Smooth muscle cell (in vitro differentiated cells): ENCODE data around the gene GAB2. TPM values are rescaled to one million over a fixed set of nuclear protein-coding genes. Genes with fewer than 3 reads are reported as not detected.
A peak's percentile ranks its signal among the peaks of the same experiment; 100 is the strongest.
"Not testable (repeated sequence)": the region's sequence is repeated elsewhere in the genome, so short reads cannot be mapped to it uniquely, and the experiment has no call there.

Experiments used
- DNase-seq: peaks from one replicate; lab custom pipeline; 2025; ENCODE audit not compliant: unreplicated experiment; lab: John Stamatoyannopoulos, UW
- H2AFZ ChIP-seq: fragments of 200-600 bp; sonication (generic); 2 replicates; pipeline ENCODE4 v1.6.0; 2016; ENCODE audit warnings: antibody characterized with exemption, low read depth, mild to moderate bottlenecking
- H3F3A ChIP-seq: fragments of 200-600 bp; sonication (generic); 2 replicates; pipeline ENCODE4 v1.6.0; 2017; ENCODE audit warnings: antibody characterized with exemption, low read depth
- H3K27ac ChIP-seq: fragments of 200-600 bp; sonication (generic); 2 replicates; pipeline ENCODE4 v1.5.1; 2016; ENCODE audit warnings: low read depth, mild to moderate bottlenecking
- H3K27me3 ChIP-seq: fragments of 200-600 bp; sonication (generic); 2 replicates; pipeline ENCODE4 v1.6.1; 2016; ENCODE audit warnings: low read depth, mild to moderate bottlenecking
- H3K36me3 ChIP-seq: fragments of 200-600 bp; sonication (generic); 2 replicates; pipeline ENCODE4 v1.5.1; 2016; ENCODE audit warnings: low read depth
- H3K4me1 ChIP-seq: fragments of 200-600 bp; sonication (generic); 2 replicates; pipeline ENCODE4 v1.5.1; 2016; ENCODE audit warnings: low read depth
- H3K4me2 ChIP-seq: fragments of 200-600 bp; sonication (generic); 2 replicates; pipeline ENCODE4 v1.6.0; 2016; ENCODE audit warnings: mild to moderate bottlenecking
- H3K4me3 ChIP-seq: fragments of 200-600 bp; sonication (generic); 2 replicates; pipeline ENCODE4 v1.5.1; 2016; ENCODE audit warnings: mild to moderate bottlenecking
- H3K79me2 ChIP-seq: fragments of 200-600 bp; sonication (generic); 2 replicates; pipeline ENCODE4 v1.6.0; 2016; ENCODE audit warnings: low read depth, mild to moderate bottlenecking
- H3K9ac ChIP-seq: fragments of 200-600 bp; sonication (generic); 2 replicates; pipeline ENCODE4 v1.6.0; 2016; ENCODE audit warnings: low read depth
- H3K9me3 ChIP-seq: fragments of 200-600 bp; sonication (generic); replicated peaks from 2 replicates; pipeline ENCODE4 v1.5.1; 2016; ENCODE audit warnings: low read depth
- H4K20me1 ChIP-seq: fragments of 200-600 bp; sonication (generic); 2 replicates; pipeline ENCODE4 v1.6.0; 2016; ENCODE audit warnings: low read depth
- WGBS: methylation state at CpG from one replicate; pipeline ENCODE4 v1.1.7; 2016; ENCODE audit warnings: low lambda C conversion rate; 5-methylcytosine and 5-hydroxymethylcytosine counted together
- polyA plus RNA-seq: library from polyadenylated mRNA; unstranded; fragments of >200 nt; fragmentation: Nextera tagmentation; extraction: Ambion mirVana; gene quantifications from 2 replicates; pipeline ENCODE4 v1.2.1, GENCODE V29; 2016
- total RNA-seq: library from RNA; depleted of rRNA; stranded (reverse); fragments of >200 nt; gene quantifications from 2 replicates; pipeline ENCODE4 v1.2.3, GENCODE V29; 2014
- TF ChIP-seq, protein P1 (sequence below): fragments of 200-600 bp; sonication (generic); IDR thresholded peaks from 2 replicates; pipeline ENCODE4 v1.5.1; 2017; ENCODE audit warnings: borderline replicate concordance, mild to moderate bottlenecking, antibody characterized with exemption; ENCODE audit not compliant: insufficient read depth, poor library complexity, severe bottlenecking

The GAB2 gene
- total and polyA plus RNA-seq, 2 experiments from 2014 or later, result 4.2 to 9.7 TPM

DNA sequence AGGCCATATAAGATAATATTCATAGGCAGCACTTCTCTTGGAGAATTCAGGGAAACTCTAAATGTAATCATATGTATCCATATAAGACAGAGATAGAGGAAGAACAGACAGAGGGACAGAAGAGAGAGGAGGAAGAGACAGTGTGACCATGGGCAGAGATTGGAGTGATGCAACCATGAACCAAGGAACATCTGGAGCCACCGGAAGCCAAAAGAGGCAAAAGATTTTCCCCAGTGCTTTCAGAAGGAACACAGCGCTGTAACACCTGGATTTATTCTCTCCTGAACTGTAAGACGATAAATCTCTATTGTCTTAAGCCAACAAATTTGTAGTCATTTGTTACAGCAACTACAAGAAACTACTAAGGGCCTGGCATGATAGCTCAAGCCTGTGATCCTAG, 57.7 kb downstream of the GAB2 start:
- WGBS, result 93% methylated on average over 3 of the region's 3 CpGs
- Histone ChIP-seq H3F3A (peaks cover 9% of the 10 kb centered on the region), H3K4me2 (no peak overlapping the region), H3K9ac (no peak overlapping the region), H4K20me1 (no peaks in the 10 kb centered on the region), H3K4me3 (no peak overlapping the region), H3K79me2 (peaks cover 95% of the 10 kb centered on the region), H3K36me3 (no peaks in the 10 kb centered on the region), H2AFZ (no peak overlapping the region), H3K27me3 (no peaks in the 10 kb centered on the region), H3K27ac (no peak overlapping the region), H3K4me1 (peaks cover 18% of the 10 kb centered on the region), H3K9me3 (peaks cover 4% of the 10 kb centered on the region)
- TF ChIP-seq, protein P1, sequence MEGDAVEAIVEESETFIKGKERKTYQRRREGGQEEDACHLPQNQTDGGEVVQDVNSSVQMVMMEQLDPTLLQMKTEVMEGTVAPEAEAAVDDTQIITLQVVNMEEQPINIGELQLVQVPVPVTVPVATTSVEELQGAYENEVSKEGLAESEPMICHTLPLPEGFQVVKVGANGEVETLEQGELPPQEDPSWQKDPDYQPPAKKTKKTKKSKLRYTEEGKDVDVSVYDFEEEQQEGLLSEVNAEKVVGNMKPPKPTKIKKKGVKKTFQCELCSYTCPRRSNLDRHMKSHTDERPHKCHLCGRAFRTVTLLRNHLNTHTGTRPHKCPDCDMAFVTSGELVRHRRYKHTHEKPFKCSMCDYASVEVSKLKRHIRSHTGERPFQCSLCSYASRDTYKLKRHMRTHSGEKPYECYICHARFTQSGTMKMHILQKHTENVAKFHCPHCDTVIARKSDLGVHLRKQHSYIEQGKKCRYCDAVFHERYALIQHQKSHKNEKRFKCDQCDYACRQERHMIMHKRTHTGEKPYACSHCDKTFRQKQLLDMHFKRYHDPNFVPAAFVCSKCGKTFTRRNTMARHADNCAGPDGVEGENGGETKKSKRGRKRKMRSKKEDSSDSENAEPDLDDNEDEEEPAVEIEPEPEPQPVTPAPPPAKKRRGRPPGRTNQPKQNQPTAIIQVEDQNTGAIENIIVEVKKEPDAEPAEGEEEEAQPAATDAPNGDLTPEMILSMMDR, result no peak
- DNase-seq, result no peak

DNA sequence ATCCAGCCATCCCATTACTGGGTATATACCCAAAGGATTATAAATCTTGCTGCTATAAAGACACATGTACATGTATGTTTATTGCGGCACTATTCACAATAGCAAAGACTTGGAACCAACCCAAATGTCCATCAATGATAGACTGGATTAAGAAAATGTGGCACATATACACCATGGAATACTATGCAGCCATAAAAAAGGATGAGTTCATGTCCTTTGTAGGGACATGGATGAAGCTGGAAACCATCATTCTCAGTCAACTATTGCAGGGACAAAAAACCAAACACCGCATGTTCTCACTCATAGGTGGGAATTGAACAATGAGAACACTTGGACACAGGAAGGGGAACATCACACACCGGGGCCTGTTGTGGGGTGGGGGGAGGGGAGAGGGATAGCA, 59.7 kb downstream of the GAB2 start:
- WGBS, result 91% methylated on average over 3 of the region's 3 CpGs
- DNase-seq, result not testable (repeated sequence)

DNA sequence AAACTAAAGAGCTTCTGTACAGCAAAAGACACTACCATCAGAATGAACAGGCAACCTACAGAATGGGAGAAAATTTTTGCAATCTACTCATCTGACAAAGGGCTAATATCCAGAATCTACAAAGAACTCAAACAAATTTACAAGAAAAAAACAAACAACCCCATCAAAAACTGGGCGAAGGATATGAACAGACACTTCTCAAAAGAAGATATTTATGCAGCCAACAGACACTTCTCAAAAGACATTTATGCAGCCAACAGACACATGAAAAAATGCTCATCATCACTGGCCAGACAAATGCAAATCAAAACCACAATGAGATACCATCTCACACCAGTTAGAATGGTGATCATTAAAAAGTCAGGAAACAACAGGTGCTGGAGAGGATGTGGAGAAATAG, 60.2 kb downstream of the GAB2 start:
- H3K4me3 ChIP-seq, result not testable (repeated sequence)
- WGBS, result 96% methylated on average over 1 of the region's 1 CpG

More for the DNA sequence above, 59.7 kb downstream of the GAB2 start:
- not testable (repeated sequence) for H3K9me3 ChIP-seq, H4K20me1 ChIP-seq, H3K36me3 ChIP-seq, H3K4me2 ChIP-seq, H3K9ac ChIP-seq, H3K27me3 ChIP-seq, H2AFZ ChIP-seq, H3K4me3 ChIP-seq, H3K27ac ChIP-seq
- Histone ChIP-seq H3K4me1 (peaks cover 19% of the 10 kb centered on the region), H3F3A (peaks cover 17% of the 10 kb centered on the region), H3K79me2 (peaks cover 94% of the 10 kb centered on the region)

DNA sequence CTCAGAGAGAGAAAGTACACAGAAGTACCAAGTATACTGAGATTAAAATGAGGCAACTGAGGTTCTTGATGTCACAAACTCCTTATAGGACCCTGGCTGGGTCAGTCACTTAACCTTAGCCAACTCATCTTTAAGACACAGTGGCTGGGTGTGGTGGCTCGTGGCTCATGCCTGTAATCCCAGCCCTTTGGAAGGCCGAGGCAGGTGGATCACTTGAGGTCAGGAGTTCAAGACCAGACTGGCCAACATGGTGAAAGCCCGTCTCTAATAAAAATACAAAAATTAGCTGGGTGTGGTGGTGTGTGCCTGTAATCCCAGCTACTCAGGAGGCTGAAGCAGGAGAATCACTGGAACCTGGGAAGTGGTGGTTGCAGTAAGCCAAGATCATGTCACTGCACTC, 61.9 kb downstream of the GAB2 start:
- peaks cover 81% of the 10 kb centered on the region for H3K79me2 ChIP-seq
- not testable (repeated sequence) for DNase-seq, H3K9me3 ChIP-seq, H2AFZ ChIP-seq, H4K20me1 ChIP-seq, H3K4me2 ChIP-seq, H3K9ac ChIP-seq, H3K4me3 ChIP-seq, H3K36me3 ChIP-seq, H3K27me3 ChIP-seq
- H3K4me1 ChIP-seq, result peaks cover 36% of the 10 kb centered on the region
- H3F3A ChIP-seq, result peaks cover 30% of the 10 kb centered on the region
- 86% methylated on average over 3 of the region's 3 CpGs for WGBS
- peak overlapping the region; percentile 42 for H3K27ac ChIP-seq

More for the DNA sequence above, 60.2 kb downstream of the GAB2 start:
- Histone ChIP-seq H3F3A (peaks cover 21% of the 10 kb centered on the region), H3K4me1 (peaks cover 23% of the 10 kb centered on the region), H3K79me2 (peaks cover 92% of the 10 kb centered on the region)
- not testable (repeated sequence) for H2AFZ ChIP-seq, H3K27me3 ChIP-seq, H4K20me1 ChIP-seq, H3K27ac ChIP-seq, H3K4me2 ChIP-seq, H3K36me3 ChIP-seq, H3K9ac ChIP-seq, DNase-seq, H3K9me3 ChIP-seq

DNA sequence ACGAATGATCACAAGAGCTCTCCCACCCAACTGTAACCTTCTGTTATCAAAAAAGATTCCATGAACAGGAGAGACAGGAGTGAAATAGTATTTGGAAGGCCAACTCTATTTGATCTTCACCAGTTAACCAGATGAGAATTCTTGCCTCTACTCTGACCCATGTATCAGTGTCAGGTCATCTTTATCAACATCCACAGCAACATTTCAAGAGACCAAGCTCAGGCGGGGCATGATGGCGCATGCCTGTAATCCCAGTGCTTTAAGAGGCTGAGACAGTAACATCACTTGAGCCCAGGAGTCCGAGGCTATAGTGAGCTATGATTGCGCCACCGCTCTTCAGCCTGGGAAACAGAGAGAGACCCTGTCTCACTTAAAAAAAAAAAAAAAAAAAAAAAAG, 62.3 kb downstream of the GAB2 start:
- Histone ChIP-seq H3K9me3 (peaks cover 4% of the 10 kb centered on the region), H3K36me3 (no peaks in the 10 kb centered on the region), H3K79me2 (peaks cover 77% of the 10 kb centered on the region), H3K27ac (peak overlapping the region; percentile 42), H4K20me1 (no peaks in the 10 kb centered on the region), H3K9ac (peak overlapping the region; percentile 7), H2AFZ (no peak overlapping the region), H3F3A (peaks cover 30% of the 10 kb centered on the region), H3K4me3 (no peak overlapping the region), H3K27me3 (no peaks in the 10 kb centered on the region), H3K4me2 (peak overlapping the region; percentile 56), H3K4me1 (peaks cover 41% of the 10 kb centered on the region)
- TF ChIP-seq, protein P1, result no peak
- 65% methylated on average over 6 of the region's 6 CpGs for WGBS
- DNase-seq, result no peak
